ENCODE measurements around the gene MIAT.

Gene MIAT

DNA sequence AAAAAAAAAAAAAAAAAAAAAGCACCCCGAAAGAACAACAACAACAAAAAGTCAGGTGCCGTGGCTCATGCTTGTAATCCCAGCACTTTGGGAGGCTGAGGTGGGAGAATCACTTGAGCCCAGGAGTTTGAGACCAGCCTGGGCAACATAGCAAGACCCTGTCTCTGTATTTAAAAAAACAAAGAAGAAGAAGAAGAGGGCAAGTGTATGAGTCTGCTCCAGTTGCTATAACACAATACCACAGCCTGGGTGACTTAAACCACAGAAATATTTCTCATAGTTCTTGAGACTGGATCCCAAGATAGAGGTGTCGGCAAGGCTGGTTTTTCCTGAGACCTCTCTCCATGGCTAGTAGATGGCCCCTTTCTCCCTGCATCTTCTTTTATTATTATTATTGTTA lies 23.2 kb upstream of the MIAT start:
- Histone ChIP-seq H3K9me3 (ENCODE audit: insufficient read depth, low read length) (no peaks in the 10 kb centered on the region), H3K4me3 (ENCODE audit: insufficient read length, low read depth) (no peak overlapping the region), H3K27me3 (ENCODE audit: insufficient read depth, insufficient read length) (no peaks in the 10 kb centered on the region), H3K9ac (ENCODE audit: insufficient read length, low read depth) (no peak overlapping the region), H3K4me1 (ENCODE audit: insufficient read depth, insufficient read length) (no peaks in the 10 kb centered on the region), H3K36me3 (ENCODE audit: insufficient read depth, insufficient read length, low read length) (no peaks in the 10 kb centered on the region)
- no peak for TF ChIP-seq YY1 (IDR thresholded peaks at IDR 0.05; ENCODE audit: insufficient read depth, insufficient read length)
- TF ChIP-seq ZNF274 (IDR thresholded peaks at IDR 0.05; ENCODE audit: low read depth, low read length), result no peak
- no peak for TF ChIP-seq SUZ12 (IDR thresholded peaks at IDR 0.05; ENCODE audit: extremely low read depth, insufficient read depth, insufficient read length)
- DNase-seq (ENCODE audit: low read depth, low spot score), result no peak

DNA sequence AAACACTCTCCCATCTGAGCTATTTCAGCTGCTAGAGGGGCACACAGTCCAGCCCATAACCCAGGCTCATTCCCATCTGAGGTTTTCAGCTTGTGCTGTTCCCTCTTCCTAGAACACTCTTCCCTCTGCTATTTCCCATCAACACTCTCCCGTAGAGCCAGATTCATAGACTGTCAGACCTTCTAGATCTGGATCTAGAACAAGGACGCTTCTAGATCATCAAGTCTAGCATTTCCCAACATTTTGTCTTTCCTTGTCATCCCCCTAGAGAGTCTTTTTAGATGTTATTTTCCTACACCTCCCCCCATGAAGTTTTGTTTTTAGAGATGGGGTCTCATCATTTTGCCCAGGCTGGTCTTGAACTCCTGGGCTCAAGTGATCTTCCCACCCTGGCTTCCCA lies 22.3 kb upstream of the MIAT start:
- H3K9ac ChIP-seq (ENCODE audit: insufficient read length, low read depth), result no peak overlapping the region
- H3K36me3 ChIP-seq (ENCODE audit: insufficient read depth, insufficient read length, low read length), result no peaks in the 10 kb centered on the region
- no peak for DNase-seq (ENCODE audit: low read depth, low spot score)
- H3K4me1 ChIP-seq (ENCODE audit: insufficient read depth, insufficient read length), result no peaks in the 10 kb centered on the region
- no peaks in the 10 kb centered on the region for H3K9me3 ChIP-seq (ENCODE audit: insufficient read depth, low read length)
- no peaks in the 10 kb centered on the region for H3K27me3 ChIP-seq (ENCODE audit: insufficient read depth, insufficient read length)
- no peak overlapping the region for H3K4me3 ChIP-seq (ENCODE audit: insufficient read length, low read depth)
- no peak for TF ChIP-seq SUZ12 (IDR thresholded peaks at IDR 0.05; ENCODE audit: extremely low read depth, insufficient read depth, insufficient read length)
- TF ChIP-seq ZNF274 (IDR thresholded peaks at IDR 0.05; ENCODE audit: low read depth, low read length), result no peak
- no peak for TF ChIP-seq YY1 (IDR thresholded peaks at IDR 0.05; ENCODE audit: insufficient read depth, insufficient read length)

DNA sequence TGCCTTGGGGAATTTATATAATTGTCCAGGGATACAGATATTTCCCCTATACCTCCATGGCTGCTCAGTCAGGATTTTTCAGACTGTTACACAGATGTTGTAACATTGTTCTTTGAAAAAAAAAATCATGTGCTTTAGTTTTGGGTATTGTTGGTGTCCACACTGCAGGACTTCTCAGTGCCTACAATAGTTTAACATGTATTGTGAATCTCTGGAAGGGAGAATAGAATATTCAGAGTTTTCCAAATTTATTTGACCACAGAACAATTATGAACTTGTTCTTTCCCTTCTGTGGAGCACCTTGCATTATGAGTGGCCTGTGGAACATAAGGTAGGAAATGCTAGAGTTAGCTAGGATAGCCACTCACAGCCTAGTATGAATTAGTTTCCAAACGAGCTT lies 21.1 kb upstream of the MIAT start:
- Histone ChIP-seq H3K9me3 (ENCODE audit: insufficient read depth, low read length) (no peaks in the 10 kb centered on the region), H3K9ac (ENCODE audit: insufficient read length, low read depth) (no peak overlapping the region), H3K36me3 (ENCODE audit: insufficient read depth, insufficient read length, low read length) (no peaks in the 10 kb centered on the region), H3K27me3 (ENCODE audit: insufficient read depth, insufficient read length) (no peaks in the 10 kb centered on the region), H3K4me1 (ENCODE audit: insufficient read depth, insufficient read length) (no peaks in the 10 kb centered on the region), H3K4me3 (ENCODE audit: insufficient read length, low read depth) (no peak overlapping the region)
- TF ChIP-seq YY1 (IDR thresholded peaks at IDR 0.05; ENCODE audit: insufficient read depth, insufficient read length) (no peak), SUZ12 (IDR thresholded peaks at IDR 0.05; ENCODE audit: extremely low read depth, insufficient read depth, insufficient read length) (no peak), ZNF274 (IDR thresholded peaks at IDR 0.05; ENCODE audit: low read depth, low read length) (no peak)
- DNase-seq (ENCODE audit: low read depth, low spot score), result no peak

DNA sequence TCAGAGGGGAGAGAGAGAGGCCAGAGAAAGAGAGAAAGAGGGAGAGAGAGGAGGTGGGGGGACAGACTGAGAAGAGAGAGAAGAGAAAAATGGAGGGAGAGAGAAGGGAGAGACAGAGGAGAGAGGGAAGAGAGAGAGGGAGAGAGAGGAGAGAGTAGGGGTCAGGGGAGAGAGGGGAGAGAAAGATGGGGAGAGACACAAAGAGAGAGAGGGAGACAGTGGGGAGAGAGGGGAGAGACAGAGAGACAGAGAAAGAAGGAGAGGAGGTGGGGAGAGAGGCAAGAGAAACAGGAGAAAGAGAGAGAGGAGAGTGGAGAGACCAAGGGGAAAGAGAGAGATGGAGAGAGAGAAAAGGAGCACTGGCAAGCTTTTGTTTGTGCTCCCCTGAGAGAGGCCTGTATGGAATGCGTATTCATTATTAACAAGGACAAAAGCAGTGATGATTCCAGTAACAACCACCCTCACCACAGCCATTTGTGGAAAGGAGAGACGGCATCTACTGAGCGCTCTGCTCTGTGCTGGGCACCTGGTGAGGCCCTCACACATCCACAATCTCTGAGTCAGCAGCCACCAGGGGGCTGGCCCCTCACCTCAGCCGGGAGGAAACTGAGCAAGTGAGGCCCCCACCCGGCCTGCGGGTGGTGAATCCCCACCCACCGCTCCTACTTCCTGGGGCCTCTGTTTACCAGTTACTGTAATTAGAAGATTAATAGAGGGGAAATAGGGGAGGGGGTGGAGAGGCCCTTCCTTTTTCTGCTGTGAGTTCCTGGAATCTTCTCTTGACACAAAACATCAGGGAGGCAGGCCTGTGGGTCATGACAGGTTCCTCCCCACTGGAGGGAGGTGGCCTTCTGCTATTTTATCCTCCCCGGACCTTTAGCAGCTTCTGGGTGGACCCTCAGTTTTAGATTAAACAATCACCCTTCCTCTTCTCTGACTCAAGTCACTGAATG lies 14.6 kb upstream of the MIAT start:
- no peak overlapping the region for H3K9ac ChIP-seq (ENCODE audit: insufficient read length, low read depth)
- no peaks in the 10 kb centered on the region for H3K36me3 ChIP-seq (ENCODE audit: insufficient read depth, insufficient read length, low read length)
- DNase-seq (ENCODE audit: low read depth, low spot score), result no peak
- H3K4me1 ChIP-seq (ENCODE audit: insufficient read depth, insufficient read length), result peaks cover 14% of the 10 kb centered on the region
- no peak overlapping the region for H3K4me3 ChIP-seq (ENCODE audit: insufficient read length, low read depth)
- H3K9me3 ChIP-seq (ENCODE audit: insufficient read depth, low read length), result no peaks in the 10 kb centered on the region
- H3K27me3 ChIP-seq (ENCODE audit: insufficient read depth, insufficient read length), result peaks cover 11% of the 10 kb centered on the region
- TF ChIP-seq SUZ12 (IDR thresholded peaks at IDR 0.05; ENCODE audit: extremely low read depth, insufficient read depth, insufficient read length) (no peak), ZNF274 (IDR thresholded peaks at IDR 0.05; ENCODE audit: low read depth, low read length) (no peak), YY1 (IDR thresholded peaks at IDR 0.05; ENCODE audit: insufficient read depth, insufficient read length) (no peak)

DNA sequence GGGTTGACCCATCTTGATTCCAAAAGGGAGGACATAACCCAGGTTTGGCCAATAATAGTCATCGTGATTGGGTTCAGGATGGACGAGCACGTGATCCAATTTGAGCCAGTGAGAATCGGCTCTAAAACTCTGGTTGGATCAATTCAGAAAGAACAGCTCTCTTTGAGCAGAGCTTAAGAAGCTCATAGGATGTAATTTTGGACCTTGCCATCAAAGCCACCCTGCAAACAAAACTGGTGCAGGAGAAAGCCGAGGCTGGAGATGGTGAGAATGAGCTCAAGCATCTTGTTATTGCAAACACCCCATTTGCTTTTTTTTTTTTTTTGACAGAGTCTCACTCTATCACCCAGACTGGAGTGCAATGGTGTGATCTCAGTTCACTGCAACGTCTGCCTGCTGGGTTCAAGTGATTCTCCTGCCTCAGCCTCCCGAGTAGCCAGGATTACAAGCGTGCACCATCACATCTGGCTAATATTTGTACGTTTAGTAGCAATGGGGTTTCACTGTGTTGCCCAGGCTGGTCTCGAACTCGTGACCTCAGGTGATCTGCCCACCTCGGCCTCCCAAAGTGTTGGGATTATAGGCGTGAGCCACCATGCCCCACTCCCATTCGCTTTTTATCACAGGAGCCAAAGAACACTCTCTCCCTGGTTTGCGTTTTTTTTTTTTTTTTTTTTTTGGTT lies 13.8 kb upstream of the MIAT start:
- no peaks in the 10 kb centered on the region for H3K9me3 ChIP-seq (ENCODE audit: insufficient read depth, low read length)
- TF ChIP-seq YY1 (IDR thresholded peaks at IDR 0.05; ENCODE audit: insufficient read depth, insufficient read length) (no peak), SUZ12 (IDR thresholded peaks at IDR 0.05; ENCODE audit: extremely low read depth, insufficient read depth, insufficient read length) (no peak), ZNF274 (IDR thresholded peaks at IDR 0.05; ENCODE audit: low read depth, low read length) (no peak)
- peaks cover 11% of the 10 kb centered on the region for H3K27me3 ChIP-seq (ENCODE audit: insufficient read depth, insufficient read length)
- H3K36me3 ChIP-seq (ENCODE audit: insufficient read depth, insufficient read length, low read length), result no peaks in the 10 kb centered on the region
- H3K4me3 ChIP-seq (ENCODE audit: insufficient read length, low read depth), result no peak overlapping the region
- no peak overlapping the region for H3K9ac ChIP-seq (ENCODE audit: insufficient read length, low read depth)
- H3K4me1 ChIP-seq (ENCODE audit: insufficient read depth, insufficient read length), result peaks cover 14% of the 10 kb centered on the region
- DNase-seq (ENCODE audit: low read depth, low spot score), result no peak

DNA sequence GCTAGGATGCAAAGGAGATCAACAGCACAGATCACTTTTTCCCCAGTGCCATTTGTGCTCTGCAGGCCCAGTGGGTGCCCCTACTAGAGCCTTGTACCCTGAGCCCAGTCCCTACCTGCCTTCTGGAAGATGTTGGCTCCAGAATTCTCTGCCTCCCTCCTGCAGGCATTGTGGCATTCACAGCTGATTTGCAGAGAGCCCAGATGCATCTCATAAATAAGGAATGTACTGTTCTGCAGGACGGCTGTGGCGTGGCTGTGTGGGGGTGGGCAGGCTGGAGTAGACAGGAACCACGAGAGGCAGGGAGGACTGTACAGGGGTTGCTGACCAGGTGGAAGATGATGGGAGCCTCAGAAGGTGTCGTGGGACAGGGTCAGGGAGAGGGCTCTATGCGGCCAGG lies 11.2 kb upstream of the MIAT start:
- no peak for TF ChIP-seq ZNF274 (IDR thresholded peaks at IDR 0.05; ENCODE audit: low read depth, low read length)
- no peak for TF ChIP-seq YY1 (IDR thresholded peaks at IDR 0.05; ENCODE audit: insufficient read depth, insufficient read length)
- no peak for TF ChIP-seq SUZ12 (IDR thresholded peaks at IDR 0.05; ENCODE audit: extremely low read depth, insufficient read depth, insufficient read length)
- no peaks in the 10 kb centered on the region for H3K9me3 ChIP-seq (ENCODE audit: insufficient read depth, low read length)
- H3K9ac ChIP-seq (ENCODE audit: insufficient read length, low read depth), result peak overlapping the region; percentile 32
- peaks cover 14% of the 10 kb centered on the region for H3K4me1 ChIP-seq (ENCODE audit: insufficient read depth, insufficient read length)
- peaks cover 27% of the 10 kb centered on the region for H3K27me3 ChIP-seq (ENCODE audit: insufficient read depth, insufficient read length)
- no peak overlapping the region for H3K4me3 ChIP-seq (ENCODE audit: insufficient read length, low read depth)
- H3K36me3 ChIP-seq (ENCODE audit: insufficient read depth, insufficient read length, low read length), result no peaks in the 10 kb centered on the region
- DNase-seq (ENCODE audit: low read depth, low spot score), result no peak

DNA sequence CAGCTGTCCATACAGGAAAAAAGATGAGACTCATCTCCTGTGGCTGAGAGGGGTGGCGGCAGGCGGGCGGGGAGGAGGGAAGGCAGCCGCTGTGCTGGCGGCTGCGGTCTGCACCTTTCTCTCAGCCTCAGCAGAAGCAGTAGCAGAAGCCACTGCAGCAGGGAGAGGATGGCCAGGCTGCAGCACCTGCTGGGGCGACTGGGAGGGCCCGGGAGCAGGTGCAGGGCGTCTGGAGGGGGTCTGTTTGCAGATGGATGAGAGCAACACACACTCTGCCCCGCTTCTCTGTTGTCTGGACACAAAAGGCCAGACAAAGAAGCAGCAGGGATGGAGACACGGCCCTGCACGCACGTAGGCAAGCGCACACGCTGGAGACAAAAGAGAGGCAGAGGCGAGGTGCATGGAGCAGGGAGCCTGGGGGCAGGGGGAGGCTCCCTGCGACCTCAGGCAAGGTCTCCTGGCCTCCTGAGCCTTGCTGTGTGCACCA lies 9.3 kb upstream of the MIAT start:
- no peak overlapping the region for H3K9ac ChIP-seq (ENCODE audit: insufficient read length, low read depth)
- no peaks in the 10 kb centered on the region for H3K36me3 ChIP-seq (ENCODE audit: insufficient read depth, insufficient read length, low read length)
- H3K27me3 ChIP-seq (ENCODE audit: insufficient read depth, insufficient read length), result peaks cover 38% of the 10 kb centered on the region
- no peaks in the 10 kb centered on the region for H3K9me3 ChIP-seq (ENCODE audit: insufficient read depth, low read length)
- H3K4me3 ChIP-seq (ENCODE audit: insufficient read length, low read depth), result no peak overlapping the region
- TF ChIP-seq ZNF274 (IDR thresholded peaks at IDR 0.05; ENCODE audit: low read depth, low read length) (no peak), SUZ12 (IDR thresholded peaks at IDR 0.05; ENCODE audit: extremely low read depth, insufficient read depth, insufficient read length) (no peak), YY1 (IDR thresholded peaks at IDR 0.05; ENCODE audit: insufficient read depth, insufficient read length) (no peak)
- peaks cover 14% of the 10 kb centered on the region for H3K4me1 ChIP-seq (ENCODE audit: insufficient read depth, insufficient read length)
- peak; percentile 81 for DNase-seq (ENCODE audit: low read depth, low spot score)
